Stimulated activated CD4-positive, alpha-beta T cell treated with anti-CD3 and anti-CD28 coated beads, TNF-alpha, amount 100 ng/mL, for 24 hours (primary cell): ENCODE measurements around the gene ARHGDIG.

Experiments used
- DNase-seq, 3 experiments: peaks; one replicate each; pipeline ENCODE4 v3.0.0-alpha.2; 2020; ENCODE audit warnings: low read depth in 3 of 3

Gene ARHGDIG

GRCh38 chr16:280991-281659 is 734 bp downstream of the ARHGDIG start:
- DNase-seq, result no peak

- no peak for DNase-seq
Observed at GRCh38 chr16:281660-282255, 1.4 kb downstream of the ARHGDIG start.

- DNase-seq, result no peak
Observed at GRCh38 chr16:282491-282890, 2.1 kb downstream of the ARHGDIG start.

- no peak for DNase-seq
Observed at GRCh38 chr16:283033-283805, 2.8 kb downstream of the ARHGDIG start, which contains the start of gene PDIA2. Gene PDIA2, plus strand, starts transcription at chr16:283164. Its CDS starts 6 bp downstream, at chr16:283170.

- no peak for DNase-seq
Observed at GRCh38 chr16:284204-285120, 4.1 kb downstream of the ARHGDIG start.

GRCh38 chr16:285146-286055 is 5.0 kb downstream of the ARHGDIG start:
- no peak for DNase-seq

GRCh38 chr16:286491-287297 is 6.3 kb downstream of the ARHGDIG start:
- DNase-seq, result no peak

GRCh38 chr16:287298-287811 is 7.0 kb downstream of the ARHGDIG start:
- DNase-seq, result no peak

GRCh38 chr16:287981-288920 is 7.9 kb downstream of the ARHGDIG start:
- no peak for DNase-seq

GRCh38 chr16:289395-289997 is 9.1 kb downstream of the ARHGDIG start:
- no peak for DNase-seq

GRCh38 chr16:290015-290680 is 9.8 kb downstream of the ARHGDIG start:
- DNase-seq, result no peak

- DNase-seq, result no peak
Observed at GRCh38 chr16:290681-291405, 10.5 kb downstream of the ARHGDIG start.

GRCh38 chr16:291539-291938 is 11.1 kb downstream of the ARHGDIG start:
- DNase-seq, result no peak

- no peak for DNase-seq
Observed at GRCh38 chr16:293043-293775, 12.8 kb downstream of the ARHGDIG start.

- no peak for DNase-seq
Observed at GRCh38 chr16:296276-296675, 15.9 kb downstream of the ARHGDIG start.
